ENCODE data around the gene CCL24.
"Not testable (repeated sequence)": the region's sequence is repeated elsewhere in the genome, so short reads cannot be mapped to it uniquely, and the experiment has no call there.

The CCL24 gene

GRCh38 chr7:75823198-75823910 lies 9.7 kb upstream of the CCL24 start:
- DNase-seq, result no peak

GRCh38 chr7:75820688-75821087 lies 7.1 kb upstream of the CCL24 start:
- intact Hi-C loops (cut with DNase I), result no loop called here
- no peak for DNase-seq

More at GRCh38 chr7:75823198-75823910, 9.7 kb upstream of the CCL24 start:
- intact Hi-C loops (cut with DNase I), result no loop called here

- intact Hi-C loops (cut with DNase I), result no loop called here
These were observed 6.1 kb upstream of the CCL24 start for GRCh38 chr7:75819711-75820110.

GRCh38 chr7:75818472-75818871 lies 4.9 kb upstream of the CCL24 start:
- intact Hi-C loops (cut with DNase I), result no loop called here
- DNase-seq, result no peak

More at GRCh38 chr7:75819711-75820110, 6.1 kb upstream of the CCL24 start:
- no peak for DNase-seq

- intact Hi-C loops (cut with DNase I), result no loop called here
- DNase-seq, result no peak
These were observed 3.5 kb upstream of the CCL24 start for GRCh38 chr7:75817116-75817515.

- no peak for DNase-seq
- intact Hi-C loops (cut with DNase I), result no loop called here
These were observed 1.9 kb upstream of the CCL24 start for GRCh38 chr7:75815418-75816064.

- intact Hi-C loops (cut with DNase I), result no loop called here
- DNase-seq, result no peak
These were observed 871 bp upstream of the CCL24 start for GRCh38 chr7:75814407-75814947.

- intact Hi-C loops (cut with DNase I), result no loop called here
- DNase-seq, result no peak
These were observed 522 bp downstream of the CCL24 start for GRCh38 chr7:75813084-75813483.

- DNase-seq, result peak in 1 of 10 donors; percentile 23
- intact Hi-C loops (cut with DNase I), result no loop called here
These were observed 1.5 kb downstream of the CCL24 start for GRCh38 chr7:75811894-75812678.

GRCh38 chr7:75809396-75809795 lies 4.2 kb downstream of the CCL24 start:
- intact Hi-C loops (cut with DNase I), result no loop called here
- DNase-seq, result no peak

- no peak for DNase-seq
- intact Hi-C loops (cut with DNase I), result no loop called here
These were observed 5.5 kb downstream of the CCL24 start for GRCh38 chr7:75808106-75808505.

GRCh38 chr7:75807452-75807851 lies 6.2 kb downstream of the CCL24 start:
- DNase-seq, result no peak
- intact Hi-C loops (cut with DNase I), result no loop called here

- no peak for DNase-seq
- intact Hi-C loops (cut with DNase I), result no loop called here
These were observed 6.9 kb downstream of the CCL24 start for GRCh38 chr7:75806560-75807307.

GRCh38 chr7:75804705-75805104 lies 8.9 kb downstream of the CCL24 start:
- DNase-seq, result no peak
- intact Hi-C loops (cut with DNase I), result no loop called here

GRCh38 chr7:75804004-75804403 lies 9.6 kb downstream of the CCL24 start:
- intact Hi-C loops (cut with DNase I), result no loop called here
- DNase-seq, result no peak

- no peak for DNase-seq
- intact Hi-C loops (cut with DNase I), result no loop called here
These were observed 11.1 kb downstream of the CCL24 start for GRCh38 chr7:75802552-75802821.

GRCh38 chr7:75798770-75799169 lies 14.8 kb downstream of the CCL24 start:
- DNase-seq, result no peak
- intact Hi-C loops (cut with DNase I), result no loop called here

- intact Hi-C loops (cut with DNase I), result no loop called here
- DNase-seq, result no peak
These were observed 17.2 kb downstream of the CCL24 start for GRCh38 chr7:75796420-75796819.

- intact Hi-C loops (cut with DNase I), result no loop called here
- DNase-seq, result no peak
These were observed 17.7 kb downstream of the CCL24 start for GRCh38 chr7:75795831-75796285.

GRCh38 chr7:75793676-75794075 lies 19.9 kb downstream of the CCL24 start:
- DNase-seq, result peak in 1 of 10 donors; percentile 4
- intact Hi-C loops (cut with DNase I), result no loop called here

GRCh38 chr7:75792567-75792966 lies 21.0 kb downstream of the CCL24 start:
- intact Hi-C loops (cut with DNase I), result not testable (repeated sequence)
- DNase-seq, result peak in 1 of 10 donors; percentile 4
